DOHH2 (cell line): ENCODE results near the gene RFESD.

Experiments used
- EZH2phosphoT487 ChIP-seq: fragments of 200-600 bp; sonication (generic); IDR thresholded peaks from 2 replicates; pipeline ENCODE4 v1.6.1; 2017; ENCODE audit warnings: borderline replicate concordance, mild to moderate bottlenecking, antibody characterized with exemption, low read length, moderate library complexity, mixed read lengths
- TF ChIP-seq, protein P1 (sequence below): fragments of 200-600 bp; sonication (generic); IDR thresholded peaks from one replicate; pipeline ENCODE4 v1.5.1; 2014; ENCODE audit warnings: antibody characterized with exemption, mild to moderate bottlenecking, low read depth, low read length; ENCODE audit not compliant: poor library complexity, severe bottlenecking

DNA sequence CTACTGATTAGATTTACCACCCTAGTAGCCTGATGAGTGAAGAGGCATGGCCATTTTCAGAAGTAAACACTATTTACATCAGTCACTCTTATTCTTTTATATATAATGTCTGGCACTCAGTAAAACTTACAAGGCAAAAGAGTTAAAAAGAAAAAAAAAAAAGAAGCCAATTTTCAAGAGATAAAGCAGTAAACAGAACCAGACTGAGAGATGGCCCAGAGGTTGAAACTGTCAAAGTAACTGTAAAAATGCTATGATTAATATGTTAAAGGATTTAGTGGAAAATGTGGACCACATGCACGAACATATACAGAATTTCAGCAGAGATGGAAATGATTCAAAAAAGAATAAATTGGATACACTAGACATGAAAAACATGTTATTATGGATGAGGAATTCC, 33.1 kb upstream of the RFESD start:
- TF ChIP-seq, protein P1, sequence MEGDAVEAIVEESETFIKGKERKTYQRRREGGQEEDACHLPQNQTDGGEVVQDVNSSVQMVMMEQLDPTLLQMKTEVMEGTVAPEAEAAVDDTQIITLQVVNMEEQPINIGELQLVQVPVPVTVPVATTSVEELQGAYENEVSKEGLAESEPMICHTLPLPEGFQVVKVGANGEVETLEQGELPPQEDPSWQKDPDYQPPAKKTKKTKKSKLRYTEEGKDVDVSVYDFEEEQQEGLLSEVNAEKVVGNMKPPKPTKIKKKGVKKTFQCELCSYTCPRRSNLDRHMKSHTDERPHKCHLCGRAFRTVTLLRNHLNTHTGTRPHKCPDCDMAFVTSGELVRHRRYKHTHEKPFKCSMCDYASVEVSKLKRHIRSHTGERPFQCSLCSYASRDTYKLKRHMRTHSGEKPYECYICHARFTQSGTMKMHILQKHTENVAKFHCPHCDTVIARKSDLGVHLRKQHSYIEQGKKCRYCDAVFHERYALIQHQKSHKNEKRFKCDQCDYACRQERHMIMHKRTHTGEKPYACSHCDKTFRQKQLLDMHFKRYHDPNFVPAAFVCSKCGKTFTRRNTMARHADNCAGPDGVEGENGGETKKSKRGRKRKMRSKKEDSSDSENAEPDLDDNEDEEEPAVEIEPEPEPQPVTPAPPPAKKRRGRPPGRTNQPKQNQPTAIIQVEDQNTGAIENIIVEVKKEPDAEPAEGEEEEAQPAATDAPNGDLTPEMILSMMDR = no peak
- TF ChIP-seq EZH2phosphoT487 = no peak
